ENCODE measurements around the gene GNA14. TPM values are rescaled to one million over a fixed set of nuclear protein-coding genes. Genes with fewer than 3 reads are reported as not detected.
"Not testable (repeated sequence)": the region's sequence is repeated elsewhere in the genome, so short reads cannot be mapped to it uniquely, and the experiment has no call there.

Gene GNA14
- total RNA-seq, 1 donor from 2014 or later: 8.0 TPM

- intact Hi-C loops (cut with DNase I): no loop called here
- DNase-seq (ENCODE audit: low spot score) (no peak), ATAC-seq (no peak)
Observed at GRCh38 chr9:77594963-77595362, 53.2 kb downstream of the GNA14 start.

- DNase-seq (ENCODE audit: low spot score) (no peak), ATAC-seq (no peak)
- intact Hi-C loops (cut with DNase I): no loop called here
Observed at GRCh38 chr9:77593528-77593927, 54.6 kb downstream of the GNA14 start.

- ATAC-seq: no peak
- intact Hi-C loops (cut with DNase I): no loop called here
- no peak for DNase-seq (ENCODE audit: low spot score)
Observed at GRCh38 chr9:77592476-77592875, 55.6 kb downstream of the GNA14 start.

GRCh38 chr9:77589046-77589795, 58.9 kb downstream of the GNA14 start:
- intact Hi-C loops (cut with DNase I): no loop called here
- DNase-seq (ENCODE audit: low spot score) (no peak), ATAC-seq (no peak)

GRCh38 chr9:77588271-77588937, 59.7 kb downstream of the GNA14 start:
- DNase-seq (ENCODE audit: low spot score) (no peak), ATAC-seq (no peak)
- intact Hi-C loops (cut with DNase I): no loop called here

GRCh38 chr9:77587851-77588250, 60.3 kb downstream of the GNA14 start:
- DNase-seq (ENCODE audit: low spot score) (no peak), ATAC-seq (no peak)
- intact Hi-C loops (cut with DNase I): no loop called here

- ATAC-seq: no peak
- no peak for DNase-seq (ENCODE audit: low spot score)
- intact Hi-C loops (cut with DNase I): no loop called here
Observed at GRCh38 chr9:77587042-77587441, 61.1 kb downstream of the GNA14 start.

GRCh38 chr9:77586591-77586990, 61.5 kb downstream of the GNA14 start:
- intact Hi-C loops (cut with DNase I): no loop called here
- no peak for ATAC-seq
- DNase-seq (ENCODE audit: low spot score): no peak

- no peak for ATAC-seq
- intact Hi-C loops (cut with DNase I): loop anchor here (2.0 kb wide), 1 partner anchor 25 kb away; no protein-coding TSS in a partner anchor
- no peak for DNase-seq (ENCODE audit: low spot score)
Observed at GRCh38 chr9:77585335-77585786, 62.8 kb downstream of the GNA14 start.

GRCh38 chr9:77584927-77585326, 63.2 kb downstream of the GNA14 start:
- DNase-seq (ENCODE audit: low spot score); ATAC-seq: not testable (repeated sequence)
- intact Hi-C loops (cut with DNase I): loop anchor here (2.0 kb wide), 1 partner anchor 26 kb away; no protein-coding TSS in a partner anchor

- ATAC-seq: no peak
- intact Hi-C loops (cut with DNase I): no loop called here
- DNase-seq (ENCODE audit: low spot score): no peak
Observed at GRCh38 chr9:77582961-77583576, 65.1 kb downstream of the GNA14 start.

GRCh38 chr9:77582525-77582924, 65.6 kb downstream of the GNA14 start:
- no peak for ATAC-seq
- intact Hi-C loops (cut with DNase I): no loop called here
- DNase-seq (ENCODE audit: low spot score): no peak

- ATAC-seq (no peak), DNase-seq (ENCODE audit: low spot score) (no peak)
- intact Hi-C loops (cut with DNase I): no loop called here
Observed at GRCh38 chr9:77575785-77576184, 72.3 kb downstream of the GNA14 start.

- no peak for DNase-seq (ENCODE audit: low spot score)
- intact Hi-C loops (cut with DNase I): no loop called here
- no peak for ATAC-seq
Observed at GRCh38 chr9:77569335-77569734, 78.8 kb downstream of the GNA14 start.

- ATAC-seq (no peak), DNase-seq (ENCODE audit: low spot score) (no peak)
- intact Hi-C loops (cut with DNase I): loop anchor here (5.0 kb wide), 1 partner anchor 1514 kb away; no protein-coding TSS in a partner anchor
Observed at GRCh38 chr9:77563174-77563573, 84.9 kb downstream of the GNA14 start.

- DNase-seq (ENCODE audit: low spot score) (no peak), ATAC-seq (no peak)
- intact Hi-C loops (cut with DNase I): loop anchor here (5.0 kb wide), 1 partner anchor 1515 kb away; no protein-coding TSS in a partner anchor
Observed at GRCh38 chr9:77562019-77562748, 85.9 kb downstream of the GNA14 start.

GRCh38 chr9:77561331-77562018, 86.6 kb downstream of the GNA14 start:
- ATAC-seq: no peak
- intact Hi-C loops (cut with DNase I): loop anchor here (5.0 kb wide), 1 partner anchor 1516 kb away; no protein-coding TSS in a partner anchor

GRCh38 chr9:77556396-77556795, 91.7 kb downstream of the GNA14 start:
- DNase-seq (ENCODE audit: low spot score) (no peak), ATAC-seq (no peak)
- intact Hi-C loops (cut with DNase I): no loop called here

More at GRCh38 chr9:77561331-77562018, 86.6 kb downstream of the GNA14 start:
- DNase-seq (ENCODE audit: low spot score): no peak
